Measurements from ENCODE around the gene C6orf89. TPM values are rescaled to one million over a fixed set of nuclear protein-coding genes. Genes with fewer than 3 reads are reported as not detected.

Gene C6orf89
- total RNA-seq, 1 experiment from 2014 or later, result 32.9 TPM

DNA sequence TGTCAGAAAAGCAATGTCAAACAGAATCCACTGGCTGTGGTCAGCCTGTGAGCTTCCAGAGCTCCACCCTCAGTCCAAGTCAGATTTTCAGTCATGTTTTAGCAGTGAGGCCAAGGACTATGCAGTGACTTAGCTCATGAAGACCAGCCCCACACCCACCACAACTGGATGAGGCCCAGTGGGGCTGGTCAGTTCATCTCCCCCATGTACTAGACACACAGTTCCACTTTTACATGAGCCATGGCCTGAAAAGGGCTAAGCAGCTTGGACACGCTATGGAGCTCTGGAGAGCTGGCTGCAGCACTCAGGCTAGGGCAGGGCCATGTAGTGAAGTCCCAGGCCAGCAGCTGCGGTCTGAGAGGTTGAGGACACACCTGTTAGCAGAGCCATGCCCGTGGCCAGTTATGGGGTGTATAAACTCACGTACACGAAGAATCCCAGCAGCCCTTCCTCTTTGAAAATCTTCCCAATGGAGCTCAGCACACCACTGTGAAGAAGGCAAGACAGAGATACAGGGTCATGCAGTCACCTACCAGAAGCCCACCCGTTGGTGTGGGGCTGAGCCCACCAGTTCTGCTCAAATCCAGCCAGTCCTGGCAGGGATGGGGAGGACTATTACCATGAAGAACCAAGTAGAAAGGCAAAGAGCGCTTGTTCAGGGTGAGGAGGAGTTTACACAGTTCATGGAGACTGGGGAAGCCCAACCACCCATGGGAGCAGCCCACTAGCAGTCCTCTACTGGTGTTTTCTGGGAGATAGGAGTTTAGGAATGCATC is 89.7 kb downstream of the C6orf89 start:
- no TSS peak for BruUV-seq (replicated peaks)
- no peaks in the 10 kb centered on the region for H3K9me2 ChIP-seq (ENCODE audit: insufficient read depth)
- H3K27ac ChIP-seq (ENCODE audit: low read depth, low read length), result no peak overlapping the region
- peaks cover 28% of the 10 kb centered on the region for H3K79me2 ChIP-seq (ENCODE audit: insufficient read depth, low read length)
- no peak for DNase-seq (ENCODE audit: low read depth, low spot score)
- H3K4me1 ChIP-seq (ENCODE audit: control insufficient read depth in 1 of 2, insufficient read depth in 2 of 2, low read length in 2 of 2), result no peaks in the 10 kb centered on the region; a peak in 1 of 4 replicates
- H3K4me3 ChIP-seq (replicated peaks in 1 of 2; ENCODE audit: low read depth in 1 of 2, low read length in 2 of 2), result no peak overlapping the region
- H2AFZ ChIP-seq (ENCODE audit: low read depth, low read length, poor library complexity, severe bottlenecking), result no peak overlapping the region
- intact Hi-C loops (cut with micrococcal nuclease), result no loop called here
- ChIA-PET POLR2A (no interaction called here), CTCF (no interaction called here), RAD21 (ENCODE audit: low non-redundant PET in 1 of 2, low total read pairs in 2 of 2, uncharacterized antibody in 2 of 2, unreplicated experiment in 2 of 2) (no interaction called here)
- TF ChIP-seq CBX3 (IDR thresholded peaks at IDR 0.05; ENCODE audit: low read depth) (no peak), EZH2phosphoT487 (IDR thresholded peaks at IDR 0.05; ENCODE audit: borderline replicate concordance) (no peak), RAD21 (IDR thresholded peaks at IDR 0.05; ENCODE audit: low read depth) (no peak), ZNF274 (IDR thresholded peaks at IDR 0.05; ENCODE audit: low read depth, low read length) (no peak), ZFX (IDR thresholded peaks at IDR 0.05) (no peak)
- H3K9ac ChIP-seq (ENCODE audit: low read length), result no peak overlapping the region
- H4K20me1 ChIP-seq (ENCODE audit: insufficient read depth), result no peaks in the 10 kb centered on the region
- no peak for ATAC-seq
- H3K36me3 ChIP-seq (ENCODE audit: control insufficient read depth in 1 of 2, insufficient read depth in 2 of 2, low read length in 2 of 2), result peaks cover 64 to 83% of the 10 kb centered on the region in 2 experiments
- no peak overlapping the region for H3K4me2 ChIP-seq (ENCODE audit: low read length)
- H3K9me3 ChIP-seq (ENCODE audit: control insufficient read depth in 1 of 2, insufficient read depth in 1 of 2, low read depth in 1 of 2, low read length in 2 of 2), result no peaks in the 10 kb centered on the region
- no peaks in the 10 kb centered on the region for H3K27me3 ChIP-seq (ENCODE audit: insufficient read depth, low read length)

DNA sequence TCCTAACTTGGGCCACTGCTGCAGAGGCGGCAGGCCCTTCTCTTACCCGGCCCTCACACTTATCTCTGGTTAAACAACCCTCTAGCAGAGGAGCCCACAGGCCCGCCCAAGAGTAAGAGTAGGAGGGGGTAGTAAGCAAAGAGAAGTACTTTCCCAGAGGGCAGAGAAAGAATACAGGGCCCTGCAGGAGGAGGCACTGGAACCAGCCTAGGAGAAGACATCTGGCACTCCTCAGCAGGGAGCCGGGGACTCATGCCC is 90.2 kb downstream of the C6orf89 start:
- intact Hi-C loops (cut with micrococcal nuclease), result no loop called here
- ChIA-PET RAD21 (ENCODE audit: low non-redundant PET in 1 of 2, low total read pairs in 2 of 2, uncharacterized antibody in 2 of 2, unreplicated experiment in 2 of 2) (no interaction called here), CTCF (no interaction called here), POLR2A (no interaction called here)
- no peaks in the 10 kb centered on the region for H3K9me2 ChIP-seq (ENCODE audit: insufficient read depth)
- no peak overlapping the region for H3K27ac ChIP-seq (ENCODE audit: low read depth, low read length)
- no peak for DNase-seq (ENCODE audit: low read depth, low spot score)
- H3K9ac ChIP-seq (ENCODE audit: low read length), result no peak overlapping the region
- no peaks in the 10 kb centered on the region; a peak in 1 of 4 replicates for H3K4me1 ChIP-seq (ENCODE audit: control insufficient read depth in 1 of 2, insufficient read depth in 2 of 2, low read length in 2 of 2)
- peaks cover 59 to 84% of the 10 kb centered on the region in 2 experiments for H3K36me3 ChIP-seq (ENCODE audit: control insufficient read depth in 1 of 2, insufficient read depth in 2 of 2, low read length in 2 of 2)
- H3K4me2 ChIP-seq (ENCODE audit: low read length), result no peak overlapping the region
- peaks cover 33% of the 10 kb centered on the region for H3K79me2 ChIP-seq (ENCODE audit: insufficient read depth, low read length)
- no peaks in the 10 kb centered on the region for H3K9me3 ChIP-seq (ENCODE audit: control insufficient read depth in 1 of 2, insufficient read depth in 1 of 2, low read depth in 1 of 2, low read length in 2 of 2)
- H4K20me1 ChIP-seq (ENCODE audit: insufficient read depth), result no peaks in the 10 kb centered on the region
- no TSS peak for BruUV-seq (replicated peaks)
- no peak for ATAC-seq
- H3K4me3 ChIP-seq (replicated peaks in 1 of 2; ENCODE audit: low read depth in 1 of 2, low read length in 2 of 2), result no peak overlapping the region
- H2AFZ ChIP-seq (ENCODE audit: low read depth, low read length, poor library complexity, severe bottlenecking), result no peak overlapping the region
- H3K27me3 ChIP-seq (ENCODE audit: insufficient read depth, low read length), result no peaks in the 10 kb centered on the region
- TF ChIP-seq, protein P1, sequence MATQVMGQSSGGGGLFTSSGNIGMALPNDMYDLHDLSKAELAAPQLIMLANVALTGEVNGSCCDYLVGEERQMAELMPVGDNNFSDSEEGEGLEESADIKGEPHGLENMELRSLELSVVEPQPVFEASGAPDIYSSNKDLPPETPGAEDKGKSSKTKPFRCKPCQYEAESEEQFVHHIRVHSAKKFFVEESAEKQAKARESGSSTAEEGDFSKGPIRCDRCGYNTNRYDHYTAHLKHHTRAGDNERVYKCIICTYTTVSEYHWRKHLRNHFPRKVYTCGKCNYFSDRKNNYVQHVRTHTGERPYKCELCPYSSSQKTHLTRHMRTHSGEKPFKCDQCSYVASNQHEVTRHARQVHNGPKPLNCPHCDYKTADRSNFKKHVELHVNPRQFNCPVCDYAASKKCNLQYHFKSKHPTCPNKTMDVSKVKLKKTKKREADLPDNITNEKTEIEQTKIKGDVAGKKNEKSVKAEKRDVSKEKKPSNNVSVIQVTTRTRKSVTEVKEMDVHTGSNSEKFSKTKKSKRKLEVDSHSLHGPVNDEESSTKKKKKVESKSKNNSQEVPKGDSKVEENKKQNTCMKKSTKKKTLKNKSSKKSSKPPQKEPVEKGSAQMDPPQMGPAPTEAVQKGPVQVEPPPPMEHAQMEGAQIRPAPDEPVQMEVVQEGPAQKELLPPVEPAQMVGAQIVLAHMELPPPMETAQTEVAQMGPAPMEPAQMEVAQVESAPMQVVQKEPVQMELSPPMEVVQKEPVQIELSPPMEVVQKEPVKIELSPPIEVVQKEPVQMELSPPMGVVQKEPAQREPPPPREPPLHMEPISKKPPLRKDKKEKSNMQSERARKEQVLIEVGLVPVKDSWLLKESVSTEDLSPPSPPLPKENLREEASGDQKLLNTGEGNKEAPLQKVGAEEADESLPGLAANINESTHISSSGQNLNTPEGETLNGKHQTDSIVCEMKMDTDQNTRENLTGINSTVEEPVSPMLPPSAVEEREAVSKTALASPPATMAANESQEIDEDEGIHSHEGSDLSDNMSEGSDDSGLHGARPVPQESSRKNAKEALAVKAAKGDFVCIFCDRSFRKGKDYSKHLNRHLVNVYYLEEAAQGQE (IDR thresholded peaks at IDR 0.05; ENCODE audit: low read depth), result no peak
- TF ChIP-seq EZH2 (IDR thresholded peaks at IDR 0.05) (no peak), ELF1 (IDR thresholded peaks at IDR 0.05; ENCODE audit: borderline replicate concordance, low read depth) (no peak), ZNF274 (IDR thresholded peaks at IDR 0.05; ENCODE audit: low read depth, low read length) (no peak), EZH2phosphoT487 (IDR thresholded peaks at IDR 0.05; ENCODE audit: borderline replicate concordance) (no peak), POLR2A (IDR thresholded peaks at IDR 0.05; ENCODE audit: borderline replicate concordance, extremely low read depth, insufficient read depth, insufficient read length) (no peak), CBX3 (IDR thresholded peaks at IDR 0.05; ENCODE audit: low read depth) (no peak), SP1 (IDR thresholded peaks at IDR 0.05; ENCODE audit: low read depth) (no peak), FOSL1 (IDR thresholded peaks at IDR 0.05; ENCODE audit: low read depth) (no peak), TCF7L2 (IDR thresholded peaks at IDR 0.05; ENCODE audit: borderline replicate concordance, extremely low read depth, insufficient read depth, insufficient read length) (no peak), EGR1 (IDR thresholded peaks at IDR 0.05; ENCODE audit: low read depth) (no peak)
- TF ChIP-seq, protein P2, sequence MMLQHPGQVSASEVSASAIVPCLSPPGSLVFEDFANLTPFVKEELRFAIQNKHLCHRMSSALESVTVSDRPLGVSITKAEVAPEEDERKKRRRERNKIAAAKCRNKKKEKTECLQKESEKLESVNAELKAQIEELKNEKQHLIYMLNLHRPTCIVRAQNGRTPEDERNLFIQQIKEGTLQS (IDR thresholded peaks at IDR 0.05), result no peak
- TF ChIP-seq, protein P3, sequence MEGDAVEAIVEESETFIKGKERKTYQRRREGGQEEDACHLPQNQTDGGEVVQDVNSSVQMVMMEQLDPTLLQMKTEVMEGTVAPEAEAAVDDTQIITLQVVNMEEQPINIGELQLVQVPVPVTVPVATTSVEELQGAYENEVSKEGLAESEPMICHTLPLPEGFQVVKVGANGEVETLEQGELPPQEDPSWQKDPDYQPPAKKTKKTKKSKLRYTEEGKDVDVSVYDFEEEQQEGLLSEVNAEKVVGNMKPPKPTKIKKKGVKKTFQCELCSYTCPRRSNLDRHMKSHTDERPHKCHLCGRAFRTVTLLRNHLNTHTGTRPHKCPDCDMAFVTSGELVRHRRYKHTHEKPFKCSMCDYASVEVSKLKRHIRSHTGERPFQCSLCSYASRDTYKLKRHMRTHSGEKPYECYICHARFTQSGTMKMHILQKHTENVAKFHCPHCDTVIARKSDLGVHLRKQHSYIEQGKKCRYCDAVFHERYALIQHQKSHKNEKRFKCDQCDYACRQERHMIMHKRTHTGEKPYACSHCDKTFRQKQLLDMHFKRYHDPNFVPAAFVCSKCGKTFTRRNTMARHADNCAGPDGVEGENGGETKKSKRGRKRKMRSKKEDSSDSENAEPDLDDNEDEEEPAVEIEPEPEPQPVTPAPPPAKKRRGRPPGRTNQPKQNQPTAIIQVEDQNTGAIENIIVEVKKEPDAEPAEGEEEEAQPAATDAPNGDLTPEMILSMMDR (IDR thresholded peaks at IDR 0.05 in 2 of 3, conservative IDR thresholded peaks at IDR 0.05 in 1 of 3; ENCODE audit: borderline replicate concordance in 1 of 3, insufficient read depth in 1 of 3, low read depth in 2 of 3, low read length in 2 of 3), result no peak
- TF ChIP-seq, protein P4, sequence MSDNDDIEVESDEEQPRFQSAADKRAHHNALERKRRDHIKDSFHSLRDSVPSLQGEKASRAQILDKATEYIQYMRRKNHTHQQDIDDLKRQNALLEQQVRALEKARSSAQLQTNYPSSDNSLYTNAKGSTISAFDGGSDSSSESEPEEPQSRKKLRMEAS (IDR thresholded peaks at IDR 0.05), result no peak

Data from HCT116 (cell line).